ENCODE measurements around the gene HHEX.

GRCh38 chr10:92696606-92697383 lies 7.0 kb downstream of the HHEX start:
- TF ChIP-seq CTCF (optimal IDR thresholded peaks at IDR 0.05 in 1 of 3, IDR thresholded peaks at IDR 0.05 in 1 of 3, conservative IDR thresholded peaks at IDR 0.05 in 1 of 3; ENCODE audit: extremely low read depth in 1 of 3, insufficient read depth in 2 of 3, low read length in 3 of 3) (no peak), EZH2 (IDR thresholded peaks at IDR 0.05; ENCODE audit: low read length) (no peak)
